AML-193 (cell line): ENCODE data around the gene VAT1L.

ENCODE experiments used
- DNase-seq, 2 experiments: peaks; one replicate each; lab custom pipeline; 2025; lab: John Stamatoyannopoulos, UW

Gene VAT1L, protein sequence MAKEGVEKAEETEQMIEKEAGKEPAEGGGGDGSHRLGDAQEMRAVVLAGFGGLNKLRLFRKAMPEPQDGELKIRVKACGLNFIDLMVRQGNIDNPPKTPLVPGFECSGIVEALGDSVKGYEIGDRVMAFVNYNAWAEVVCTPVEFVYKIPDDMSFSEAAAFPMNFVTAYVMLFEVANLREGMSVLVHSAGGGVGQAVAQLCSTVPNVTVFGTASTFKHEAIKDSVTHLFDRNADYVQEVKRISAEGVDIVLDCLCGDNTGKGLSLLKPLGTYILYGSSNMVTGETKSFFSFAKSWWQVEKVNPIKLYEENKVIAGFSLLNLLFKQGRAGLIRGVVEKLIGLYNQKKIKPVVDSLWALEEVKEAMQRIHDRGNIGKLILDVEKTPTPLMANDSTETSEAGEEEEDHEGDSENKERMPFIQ

DNA sequence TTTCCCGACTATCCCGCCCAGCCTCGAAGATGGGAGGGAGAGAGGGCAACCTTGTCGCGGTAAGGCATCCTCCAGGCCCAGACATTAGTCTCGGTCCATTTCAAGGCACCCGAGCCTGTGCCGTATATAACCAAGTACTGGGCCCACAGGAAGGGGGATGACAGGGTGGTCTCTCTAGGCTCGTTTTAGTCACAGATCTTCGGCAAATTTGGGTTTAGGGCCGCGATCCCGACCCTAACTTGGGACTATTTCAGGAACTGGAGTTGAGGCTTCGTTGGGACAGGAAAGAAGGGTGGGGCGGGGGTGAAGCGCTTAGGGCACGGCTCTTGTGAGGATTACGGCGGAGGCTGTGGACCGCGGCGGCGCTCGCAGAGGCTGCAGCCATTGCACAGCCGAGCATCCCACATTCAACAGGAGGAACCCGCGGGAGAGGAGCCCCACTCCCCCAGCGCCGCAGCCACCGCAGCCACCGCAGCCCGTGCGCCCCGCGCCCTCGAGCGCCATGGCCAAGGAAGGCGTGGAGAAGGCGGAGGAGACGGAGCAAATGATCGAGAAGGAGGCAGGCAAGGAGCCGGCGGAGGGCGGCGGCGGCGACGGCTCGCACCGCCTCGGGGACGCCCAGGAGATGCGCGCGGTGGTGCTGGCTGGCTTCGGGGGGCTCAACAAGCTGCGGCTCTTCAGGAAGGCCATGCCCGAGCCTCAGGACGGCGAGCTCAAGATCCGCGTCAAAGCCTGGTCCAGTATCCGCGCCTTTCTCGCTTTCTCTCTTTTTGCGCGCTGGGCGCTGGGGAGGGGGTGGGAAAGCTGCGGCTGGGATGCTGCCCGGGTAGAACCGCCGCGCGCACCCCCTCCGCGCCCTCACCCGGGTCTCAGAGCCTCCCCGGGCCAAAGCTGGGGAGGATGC lies at the start of gene VAT1L:
Gene VAT1L (plus strand): TSS at position 384 of the 904 bp plus-strand sequence. CDS start 119 bp downstream, at position 503.
- DNase-seq = no peak

DNA sequence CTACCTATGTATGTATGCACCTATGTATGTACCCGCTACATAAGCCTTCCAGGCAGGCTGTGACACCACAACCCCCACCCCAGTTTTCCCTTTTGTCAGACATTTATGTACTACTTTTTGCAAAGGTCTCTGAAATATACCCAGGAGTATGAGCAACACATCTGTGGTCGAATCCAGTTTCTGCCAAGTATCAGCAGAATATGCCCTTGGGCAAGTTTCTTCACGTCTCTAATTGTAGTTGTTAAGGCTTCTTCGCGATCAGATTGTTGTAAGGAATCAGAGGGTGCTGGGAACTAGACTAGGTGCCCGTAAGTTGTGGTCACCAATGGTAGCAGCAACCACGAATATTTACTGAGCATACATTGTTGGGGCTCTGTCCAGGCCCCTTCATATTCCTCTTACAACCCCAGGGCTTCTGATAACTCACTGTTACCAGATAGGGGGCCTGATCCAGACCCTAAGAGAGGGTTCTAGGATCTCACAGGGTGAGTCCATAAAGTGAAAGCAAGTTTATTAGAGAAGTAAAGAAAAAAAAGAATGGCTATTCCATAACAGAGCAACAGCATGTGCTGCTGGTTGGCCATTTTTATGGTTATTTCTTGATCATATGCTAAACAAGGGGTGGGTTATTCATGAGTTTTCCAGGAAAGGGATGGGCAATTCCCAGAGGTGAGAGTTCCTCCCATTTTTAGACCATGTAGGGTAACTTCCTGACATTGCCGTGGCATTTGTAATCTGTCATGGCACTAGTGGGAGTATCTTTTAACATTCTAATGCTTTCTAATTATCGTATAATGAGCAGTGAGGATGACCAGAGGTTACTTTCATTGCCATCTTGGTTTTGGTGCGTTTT lies 49.4 kb upstream of the VAT1L start:
- no peak for DNase-seq

DNA sequence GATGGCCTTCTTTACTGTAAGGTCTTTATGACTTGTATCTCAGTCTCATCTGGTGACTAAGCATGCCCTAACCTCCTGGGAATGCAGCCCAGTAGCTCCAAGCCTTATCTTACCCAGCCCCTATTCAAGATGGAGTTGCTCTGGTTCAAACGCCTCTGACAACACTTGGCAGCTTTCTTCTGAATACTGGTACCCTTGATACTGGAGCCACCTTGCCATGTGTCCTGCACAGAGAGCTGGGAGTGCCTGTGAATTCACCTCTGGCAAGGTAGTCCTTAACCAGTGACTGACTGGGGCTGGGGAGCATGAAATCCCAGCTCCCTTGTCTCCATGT lies 48.8 kb upstream of the VAT1L start:
- DNase-seq = no peak

DNA sequence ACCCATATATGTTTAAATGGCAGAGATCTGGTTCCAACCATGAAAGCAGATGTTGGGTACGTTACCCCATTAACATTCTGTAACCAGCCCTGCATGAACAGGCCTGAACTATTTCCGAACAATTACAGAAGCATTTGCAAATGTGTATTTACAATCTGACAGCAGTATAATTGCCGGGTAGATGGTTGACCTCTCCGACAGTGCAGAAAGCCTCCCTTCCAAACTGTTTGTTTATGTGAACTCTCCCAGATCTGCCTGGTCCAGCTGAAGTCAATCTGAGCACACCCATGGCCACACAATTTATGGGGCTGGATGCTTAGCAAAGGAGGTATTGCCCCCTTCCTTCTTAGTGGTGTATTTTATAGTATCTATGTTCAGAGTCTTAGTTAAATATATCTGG lies 44.2 kb upstream of the VAT1L start:
- DNase-seq = no peak

DNA sequence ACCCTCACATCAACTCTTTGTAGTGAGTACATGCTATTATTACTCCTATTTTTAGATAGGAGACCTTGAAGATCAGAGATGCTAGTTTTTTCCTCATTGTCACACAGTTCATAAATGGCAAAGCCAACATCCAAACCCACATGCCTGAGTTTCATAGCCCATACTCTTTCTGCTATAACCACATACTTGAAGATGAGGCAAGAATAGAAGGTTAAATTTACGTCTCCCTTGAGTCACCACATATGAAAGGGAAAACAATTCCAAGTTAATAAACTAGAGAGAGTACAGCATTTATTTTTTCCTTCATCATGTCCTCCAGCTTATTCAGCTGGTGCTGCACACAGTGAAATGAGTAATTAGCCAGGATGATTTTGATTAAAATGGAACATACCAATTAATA lies 42.4 kb upstream of the VAT1L start:
- DNase-seq = no peak

DNA sequence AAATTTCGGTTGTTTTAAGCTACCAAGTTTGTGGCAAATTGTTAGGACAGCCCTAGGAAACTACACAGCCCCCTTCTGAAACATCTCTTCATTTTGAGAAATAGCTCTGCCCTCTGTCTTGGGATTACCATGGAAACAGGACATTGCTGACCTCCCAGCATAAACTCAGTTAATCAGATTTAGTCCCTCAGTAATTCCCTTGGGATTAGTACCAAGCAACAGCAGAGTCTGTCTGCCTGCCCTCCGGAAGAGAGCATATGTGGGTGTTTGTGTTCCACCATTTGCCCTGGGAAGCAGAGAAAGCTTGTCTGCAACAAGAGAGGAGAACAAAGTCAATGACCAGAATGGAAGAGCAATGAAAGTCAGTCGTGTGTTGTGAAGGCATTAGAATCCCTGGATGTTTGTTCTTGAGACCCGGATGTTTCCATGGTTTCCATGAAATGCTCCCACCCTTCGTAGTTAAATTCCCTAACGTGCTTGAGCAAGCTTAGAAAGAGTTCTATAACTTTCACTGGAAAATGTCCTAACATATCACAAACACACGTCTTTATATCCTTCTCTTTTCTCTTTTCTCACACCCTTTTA lies 39.9 kb upstream of the VAT1L start:
- DNase-seq = no peak

DNA sequence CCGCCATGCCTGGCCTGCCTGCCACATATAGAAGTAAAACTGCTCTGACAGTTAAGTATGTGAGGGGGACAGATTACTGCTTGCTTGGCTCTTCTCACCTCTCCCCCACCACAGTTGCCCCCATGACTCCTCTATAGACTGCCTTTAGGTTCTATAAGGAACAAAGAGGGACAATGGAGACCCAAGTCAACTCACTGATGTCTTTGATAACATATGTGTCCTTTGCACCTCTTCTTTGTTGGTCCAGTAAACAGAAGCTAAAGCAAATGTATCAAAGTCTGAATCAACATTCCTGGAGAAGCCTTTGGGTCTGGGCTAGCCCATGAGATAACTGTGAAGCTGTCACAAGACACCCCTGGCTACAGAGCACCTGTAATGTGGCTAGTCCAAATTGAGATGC lies 38.9 kb upstream of the VAT1L start:
- DNase-seq = no peak

DNA sequence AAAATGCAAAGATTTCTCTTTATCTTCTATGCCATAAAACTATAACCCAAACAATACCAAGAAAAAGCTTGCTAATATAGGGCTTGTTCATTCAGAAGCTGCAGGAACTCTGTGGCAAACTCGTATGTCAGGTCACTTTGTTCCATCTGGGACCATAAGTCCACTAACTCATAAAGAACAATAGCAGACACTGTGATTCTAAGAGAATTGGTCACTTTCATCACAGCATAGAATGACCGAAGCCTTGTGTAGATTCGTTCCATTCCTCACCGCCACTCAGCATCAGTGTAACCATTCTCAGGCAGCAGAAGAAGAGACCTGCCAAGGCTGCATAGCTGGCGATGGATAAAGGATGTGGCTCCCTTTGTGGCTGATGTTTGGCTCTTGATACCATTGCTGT lies 30.3 kb upstream of the VAT1L start:
- DNase-seq = no peak

DNA sequence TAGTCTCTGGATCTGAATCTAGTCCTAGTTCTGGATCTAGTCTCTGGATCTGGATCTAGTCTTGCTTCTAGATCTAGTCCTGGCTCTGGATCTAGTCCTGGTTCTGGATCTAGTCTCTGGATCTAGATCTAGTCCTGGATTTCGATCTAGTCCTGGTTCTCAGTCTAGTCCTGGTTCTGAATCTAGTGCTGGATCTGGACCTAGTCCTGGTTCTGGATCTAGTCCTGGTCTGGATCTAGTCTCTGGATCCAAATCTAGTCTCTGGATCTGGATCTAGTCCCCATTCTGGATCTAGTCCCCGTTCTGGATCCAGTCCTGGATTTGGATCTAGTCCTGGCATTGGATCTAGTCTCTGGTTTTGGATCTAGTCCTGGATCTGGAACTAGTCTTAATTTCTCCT lies 29.9 kb upstream of the VAT1L start:
- no peak for DNase-seq

DNA sequence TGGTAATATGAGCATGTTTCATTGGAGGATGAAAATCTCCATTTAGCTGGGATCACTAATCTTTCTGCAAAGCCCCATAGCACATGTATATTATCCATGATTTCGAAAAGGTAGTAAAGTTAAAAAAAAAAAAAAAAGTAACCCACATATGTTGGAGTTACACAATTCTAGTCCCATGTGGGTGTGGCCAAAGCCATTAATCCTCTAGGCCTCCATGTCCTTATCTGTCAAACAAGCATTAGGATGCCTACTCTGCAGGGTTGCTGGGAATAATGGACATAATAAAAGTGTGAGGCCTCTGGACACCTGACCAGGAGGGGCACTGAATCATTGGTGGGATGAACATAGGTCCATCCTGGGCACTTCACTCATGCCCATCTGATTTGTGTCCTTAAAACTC lies 29.2 kb upstream of the VAT1L start:
- DNase-seq = no peak

DNA sequence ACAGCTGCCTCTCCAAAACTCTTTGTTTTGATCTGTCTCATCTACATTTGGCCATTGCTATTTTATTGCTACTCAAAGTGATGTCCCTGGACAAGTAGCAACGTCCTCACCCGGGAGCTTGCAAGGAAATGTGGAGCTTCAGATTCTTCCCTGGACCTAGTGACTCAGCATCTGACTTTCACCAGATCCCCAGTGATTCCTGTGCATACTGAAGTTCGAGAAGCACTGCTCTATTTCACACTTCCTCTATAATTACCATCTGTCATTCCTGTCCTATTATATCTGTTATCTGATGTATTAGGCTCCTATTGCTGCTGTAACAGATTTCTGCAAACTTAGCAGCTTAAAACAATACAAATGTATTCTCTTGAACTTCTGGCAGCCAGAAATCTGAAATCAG lies 28.5 kb upstream of the VAT1L start:
- DNase-seq = no peak

DNA sequence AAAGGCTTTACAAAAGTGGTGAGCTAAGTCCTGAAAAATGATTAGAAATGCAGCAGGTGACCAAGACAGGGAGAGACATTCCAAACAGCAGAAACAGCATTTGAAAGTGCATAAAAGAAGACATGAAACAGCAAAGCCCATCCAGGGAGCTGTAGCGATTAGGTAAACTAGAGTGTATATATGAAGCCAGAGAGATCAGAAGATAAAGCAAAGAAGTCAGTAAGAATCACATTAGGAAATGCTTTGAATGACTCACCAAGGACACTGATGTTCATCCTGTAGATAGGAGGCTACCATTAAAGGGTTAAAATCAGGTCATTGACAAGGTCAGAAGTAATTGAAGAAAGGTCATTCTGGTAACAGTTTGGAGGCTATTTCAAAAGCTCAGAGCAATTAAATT lies 27.6 kb upstream of the VAT1L start:
- DNase-seq = no peak

DNA sequence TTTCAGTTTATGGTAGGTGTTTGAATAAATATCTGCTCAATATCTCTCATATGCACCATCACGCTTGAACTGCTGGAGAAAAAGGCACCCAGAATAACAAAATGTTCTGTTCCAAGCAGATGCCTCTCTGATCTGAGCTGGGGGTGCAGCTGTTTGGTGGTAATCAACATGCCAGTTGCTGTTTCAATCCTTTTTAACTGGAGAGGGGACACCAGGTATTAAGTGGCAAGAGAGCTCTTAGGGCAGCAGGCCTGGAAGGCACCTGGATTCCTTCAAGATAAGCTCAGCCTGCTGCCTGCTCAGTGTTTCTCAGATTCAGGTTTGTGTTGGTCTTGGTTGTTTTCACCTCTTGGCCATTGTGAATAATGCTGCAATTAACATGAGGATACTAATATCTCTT lies 27.2 kb upstream of the VAT1L start:
- no peak for DNase-seq

DNA sequence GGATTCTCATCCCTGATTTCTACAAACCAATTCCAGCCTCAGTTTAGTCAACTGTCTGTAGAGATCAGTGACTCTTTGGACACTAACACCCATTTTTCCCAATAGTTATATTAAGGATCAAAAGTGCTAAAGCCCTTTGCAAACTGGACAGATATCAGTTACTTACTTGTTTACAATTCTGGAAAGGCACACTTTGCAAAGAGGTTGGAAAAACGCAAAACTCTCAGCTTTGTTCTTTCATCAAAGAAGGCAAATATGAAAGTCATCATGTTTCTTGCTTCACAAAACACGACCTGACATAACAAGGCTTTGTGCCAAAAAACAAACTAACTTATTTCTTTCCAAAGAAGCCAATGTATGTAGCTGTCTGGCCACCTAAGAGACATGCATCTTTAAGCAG lies 26.1 kb upstream of the VAT1L start:
- DNase-seq = no peak

DNA sequence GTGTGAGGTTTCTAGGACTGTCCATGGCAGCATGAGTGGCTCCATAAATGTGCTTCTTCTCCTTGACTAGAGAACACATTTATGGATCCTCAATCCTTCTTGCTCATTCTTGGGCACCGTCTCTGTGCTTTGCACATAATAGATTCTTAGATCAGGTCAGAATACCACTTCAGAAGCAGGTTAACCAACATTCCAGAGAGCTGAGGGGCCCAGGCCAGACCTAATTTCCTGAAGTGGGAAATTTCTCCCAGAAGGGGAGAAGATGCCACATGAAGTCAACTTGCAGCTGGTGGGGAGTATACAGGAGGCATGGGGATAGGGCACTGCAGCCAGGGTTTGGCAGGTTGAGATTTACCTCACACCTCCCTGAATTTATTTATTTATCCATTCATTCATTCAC lies 24.4 kb upstream of the VAT1L start:
- no peak for DNase-seq

DNA sequence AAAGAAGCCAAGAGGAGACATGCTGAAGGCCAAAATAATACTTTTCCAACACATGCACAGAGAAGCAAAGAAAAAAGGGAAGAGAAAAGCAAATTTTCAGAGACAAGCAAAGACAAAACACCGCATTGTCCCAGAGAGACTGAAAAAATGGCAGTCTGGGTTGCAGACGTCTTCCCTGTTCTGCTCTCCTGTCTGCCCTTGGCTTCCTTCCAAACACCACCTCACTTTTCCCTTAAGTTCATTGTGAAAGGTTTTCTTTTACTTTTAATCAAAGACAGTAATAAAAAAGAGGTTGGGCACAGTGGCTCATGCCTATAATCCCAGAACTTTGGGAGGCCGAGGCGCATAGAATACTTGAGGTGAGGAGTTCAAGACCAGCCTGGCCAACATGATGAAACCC lies 21.2 kb upstream of the VAT1L start:
- no peak for DNase-seq

DNA sequence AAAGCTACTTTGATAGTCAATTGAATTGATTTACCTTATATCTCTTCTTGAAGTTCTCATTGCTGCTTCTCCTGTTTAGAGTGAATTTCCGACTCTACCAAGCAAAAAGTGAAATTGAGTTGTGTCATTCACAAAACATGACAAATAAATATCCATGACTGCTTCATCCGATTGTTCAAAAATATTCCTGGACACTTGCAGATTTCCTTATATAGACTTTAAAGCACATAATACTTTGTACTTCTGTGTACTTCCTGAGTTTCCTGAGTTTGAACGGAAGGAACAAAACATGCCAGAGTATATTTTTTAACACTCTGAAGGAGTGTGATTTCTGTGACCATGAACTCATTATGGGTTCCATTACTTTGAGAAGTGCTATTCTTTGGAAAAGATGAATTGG lies 20.5 kb upstream of the VAT1L start:
- DNase-seq = no peak

DNA sequence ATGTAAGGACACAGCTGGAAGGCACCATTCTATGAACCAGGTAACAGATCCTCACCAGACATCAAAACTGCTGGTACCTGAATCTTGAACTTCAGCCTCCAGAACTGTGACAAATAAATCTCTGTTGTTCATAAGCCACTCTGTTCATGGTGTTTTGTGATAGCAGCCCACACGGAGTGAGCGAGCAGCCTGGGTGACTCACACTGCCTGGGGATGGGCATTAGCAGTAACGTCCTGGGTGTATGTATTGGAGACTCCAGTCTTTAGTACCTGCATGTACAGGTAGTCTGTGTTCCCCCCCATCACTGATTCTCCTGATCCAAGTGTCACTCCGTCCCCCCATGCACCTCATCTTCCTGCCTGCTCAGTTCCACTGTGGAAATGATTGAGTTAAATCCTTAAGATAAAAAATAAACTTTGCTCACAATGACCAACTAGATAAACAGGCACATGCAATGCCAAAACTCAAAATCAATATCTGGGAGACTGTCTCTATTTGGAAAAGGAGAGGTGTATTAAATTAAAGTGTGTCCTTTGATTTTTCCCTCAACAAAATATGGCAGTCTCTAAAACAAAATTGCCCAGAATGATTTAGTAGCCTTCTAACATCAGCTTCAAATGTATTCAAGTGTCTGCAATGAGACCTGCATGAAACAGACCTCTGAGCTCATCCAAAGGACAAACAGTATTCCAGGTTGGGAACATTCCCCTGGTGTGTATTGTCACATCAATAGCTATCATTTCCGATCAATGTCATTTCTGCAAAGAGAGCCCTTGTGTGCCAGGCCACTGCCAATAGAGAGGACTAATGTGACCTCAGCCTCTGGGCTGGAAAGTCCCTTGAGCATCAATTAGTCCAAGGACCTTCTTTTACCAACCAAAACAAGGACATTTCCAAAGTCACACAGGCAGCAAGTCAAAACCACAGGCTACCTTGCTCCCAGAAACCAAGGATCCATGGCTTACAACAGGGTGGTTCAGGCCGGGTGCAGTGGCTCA lies 12.2 kb upstream of the VAT1L start:
- no peak for DNase-seq

DNA sequence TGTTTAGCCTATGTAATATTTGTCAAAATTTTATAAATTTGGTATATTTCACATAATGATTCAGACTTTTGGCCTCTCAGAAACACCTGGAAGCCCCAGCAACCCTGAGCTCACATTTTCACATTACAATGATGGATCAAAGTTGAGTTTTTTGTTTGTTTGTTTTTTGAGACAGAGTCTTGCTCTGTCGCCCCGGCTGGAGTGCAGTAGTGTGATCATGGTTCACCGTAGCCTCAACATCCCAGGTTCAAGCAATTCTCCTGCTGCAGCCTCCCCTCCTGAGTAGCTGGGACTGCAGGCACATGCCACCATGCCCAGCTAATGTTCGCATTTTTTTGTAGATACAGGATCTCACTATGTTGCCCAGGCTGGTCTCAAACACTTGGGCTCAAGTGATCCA lies 10.6 kb upstream of the VAT1L start:
- DNase-seq = no peak

DNA sequence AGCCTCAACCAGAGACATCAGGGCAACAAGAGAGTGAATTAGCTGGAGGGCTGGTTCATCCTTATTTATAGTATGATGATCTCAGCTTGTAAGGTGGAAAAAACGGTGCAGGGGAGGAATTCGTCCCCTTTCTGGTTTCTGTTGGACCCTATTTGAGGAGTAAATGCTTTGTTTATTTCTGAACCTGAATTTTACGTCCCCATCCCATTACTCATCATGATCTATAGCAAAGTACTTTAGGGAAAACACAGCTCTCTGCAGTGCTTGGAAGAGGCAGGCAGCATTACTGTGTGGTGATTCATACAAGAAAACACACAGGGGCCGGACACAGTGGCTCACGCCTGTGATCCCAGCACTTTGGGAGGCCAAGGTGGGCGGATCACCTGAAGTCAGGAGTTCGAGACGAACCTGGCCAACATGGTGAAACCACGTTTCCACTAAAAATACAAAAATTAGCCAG lies 8.0 kb upstream of the VAT1L start:
- DNase-seq = no peak

DNA sequence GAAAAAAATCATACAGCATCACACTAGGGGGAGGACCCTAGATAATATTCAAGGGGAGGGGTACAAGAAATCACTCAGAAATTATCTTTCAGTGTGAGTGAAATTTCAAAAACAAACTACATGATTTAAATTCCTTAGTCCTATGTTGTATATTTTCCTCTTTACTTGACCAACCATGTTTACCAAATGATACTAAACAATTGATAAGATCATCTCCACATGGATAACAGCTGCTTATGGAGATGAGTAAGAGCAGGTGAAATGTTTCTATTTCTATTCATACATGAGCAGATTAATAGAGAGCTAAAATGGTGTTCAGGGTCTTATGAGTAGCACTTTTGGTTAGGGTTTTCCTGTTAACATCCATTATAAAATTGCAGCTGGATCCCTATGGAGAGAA lies 7.3 kb upstream of the VAT1L start:
- DNase-seq = no peak
